ENCODE results near the gene SAP30BP. TPM values are rescaled to one million over a fixed set of nuclear protein-coding genes. Genes with fewer than 3 reads are reported as not detected.

SAP30BP gene
- total and polyA plus RNA-seq, 2 of the 13 experiments (the other 11 are each of a cell fraction or from before 2014, with no cell fraction given) = 67.7 to 99.4 TPM

- TF ChIP-seq NR3C1 (CRISPR knock-in tag; IDR thresholded peaks at IDR 0.05) (no peak), CCAR2 (optimal IDR thresholded peaks at IDR 0.05; ENCODE audit: low read depth, low read length) (no peak), NFE2L1 (CRISPR knock-in tag; IDR thresholded peaks at IDR 0.05; ENCODE audit: borderline replicate concordance) (no peak), ZNF296 (CRISPR knock-in tag; conservative IDR thresholded peaks at IDR 0.05) (no peak), AGO1 (IDR thresholded peaks at IDR 0.05; ENCODE audit: low read depth, low read length, poor library complexity, severe bottlenecking) (peak; percentile 20), TBL1XR1 (IDR thresholded peaks at IDR 0.05; ENCODE audit: borderline replicate concordance, low read length, partially characterized antibody) (no peak), ZNF883 (CRISPR knock-in tag; IDR thresholded peaks at IDR 0.05; ENCODE audit: not compliant biosample characterization) (no peak), ZBTB38 (CRISPR knock-in tag; IDR thresholded peaks at IDR 0.05) (peak; percentile 54; the same call in 1 of the 2 replicates), ZNF124 (CRISPR knock-in tag; IDR thresholded peaks at IDR 0.05) (no peak), MXD1 (CRISPR knock-in tag; IDR thresholded peaks at IDR 0.05) (peak; percentile 72; the same call in 1 of the 2 replicates), NBN (conservative IDR thresholded peaks at IDR 0.05) (no peak), U2AF1 (optimal IDR thresholded peaks at IDR 0.05; ENCODE audit: low read depth, low read length) (no peak), YEATS4 (CRISPR knock-in tag; IDR thresholded peaks at IDR 0.05; ENCODE audit: borderline replicate concordance) (peak; percentile 80; the same call in 1 of the 2 replicates), MAZ (IDR thresholded peaks at IDR 0.05; ENCODE audit: borderline replicate concordance, low read depth, low read length) (peak; percentile 21; the same call in 1 of the 2 replicates), MAZ (CRISPR knock-in tag; IDR thresholded peaks at IDR 0.05; ENCODE audit: low read depth) (peak; percentile 95), ZNF354B (CRISPR knock-in tag; IDR thresholded peaks at IDR 0.05) (peak; percentile 92; the same call in 1 of the 2 replicates), HNRNPH1 (optimal IDR thresholded peaks at IDR 0.05; ENCODE audit: low read depth, low read length) (no peak), ZNF616 (CRISPR knock-in tag; IDR thresholded peaks at IDR 0.05; ENCODE audit: low read depth) (no peak), ZNF180 (CRISPR knock-in tag; IDR thresholded peaks at IDR 0.05; ENCODE audit: borderline replicate concordance, low read depth) (no peak), ZBTB7B (CRISPR knock-in tag; IDR thresholded peaks at IDR 0.05) (peak; percentile 57; the same call in 1 of the 2 replicates), HDAC6 (IDR thresholded peaks at IDR 0.05; ENCODE audit: low read depth, low read length) (no peak), AHR (CRISPR knock-in tag; IDR thresholded peaks at IDR 0.05) (no peak), STAG1 (CRISPR knock-in tag; IDR thresholded peaks at IDR 0.05) (peak; percentile 69), PAF1 (CRISPR knock-in tag; IDR thresholded peaks at IDR 0.05) (no peak), MIER2 (CRISPR knock-in tag; IDR thresholded peaks at IDR 0.05) (no peak)
- TF ChIP-seq, protein P1, sequence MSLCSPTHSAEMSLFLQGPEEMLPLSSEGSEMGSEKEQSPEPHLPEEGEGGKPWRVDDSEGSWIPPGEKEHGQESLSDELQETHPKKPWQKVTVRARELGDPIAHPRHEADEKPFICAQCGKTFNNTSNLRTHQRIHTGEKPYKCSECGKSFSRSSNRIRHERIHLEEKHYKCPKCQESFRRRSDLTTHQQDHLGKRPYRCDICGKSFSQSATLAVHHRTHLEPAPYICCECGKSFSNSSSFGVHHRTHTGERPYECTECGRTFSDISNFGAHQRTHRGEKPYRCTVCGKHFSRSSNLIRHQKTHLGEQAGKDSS (CRISPR knock-in tag; IDR thresholded peaks at IDR 0.05; ENCODE audit: borderline replicate concordance, low read depth) = peak; percentile 88
- TF ChIP-seq, protein P2, sequence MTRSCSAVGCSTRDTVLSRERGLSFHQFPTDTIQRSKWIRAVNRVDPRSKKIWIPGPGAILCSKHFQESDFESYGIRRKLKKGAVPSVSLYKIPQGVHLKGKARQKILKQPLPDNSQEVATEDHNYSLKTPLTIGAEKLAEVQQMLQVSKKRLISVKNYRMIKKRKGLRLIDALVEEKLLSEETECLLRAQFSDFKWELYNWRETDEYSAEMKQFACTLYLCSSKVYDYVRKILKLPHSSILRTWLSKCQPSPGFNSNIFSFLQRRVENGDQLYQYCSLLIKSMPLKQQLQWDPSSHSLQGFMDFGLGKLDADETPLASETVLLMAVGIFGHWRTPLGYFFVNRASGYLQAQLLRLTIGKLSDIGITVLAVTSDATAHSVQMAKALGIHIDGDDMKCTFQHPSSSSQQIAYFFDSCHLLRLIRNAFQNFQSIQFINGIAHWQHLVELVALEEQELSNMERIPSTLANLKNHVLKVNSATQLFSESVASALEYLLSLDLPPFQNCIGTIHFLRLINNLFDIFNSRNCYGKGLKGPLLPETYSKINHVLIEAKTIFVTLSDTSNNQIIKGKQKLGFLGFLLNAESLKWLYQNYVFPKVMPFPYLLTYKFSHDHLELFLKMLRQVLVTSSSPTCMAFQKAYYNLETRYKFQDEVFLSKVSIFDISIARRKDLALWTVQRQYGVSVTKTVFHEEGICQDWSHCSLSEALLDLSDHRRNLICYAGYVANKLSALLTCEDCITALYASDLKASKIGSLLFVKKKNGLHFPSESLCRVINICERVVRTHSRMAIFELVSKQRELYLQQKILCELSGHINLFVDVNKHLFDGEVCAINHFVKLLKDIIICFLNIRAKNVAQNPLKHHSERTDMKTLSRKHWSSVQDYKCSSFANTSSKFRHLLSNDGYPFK (CRISPR knock-in tag; IDR thresholded peaks at IDR 0.05; ENCODE audit: borderline replicate concordance) = no peak
Observed at GRCh38 chr17:75753514-75754377, 86.6 kb downstream of the SAP30BP start (continued).
